Measurements from ENCODE around the gene RASA2.

DNA sequence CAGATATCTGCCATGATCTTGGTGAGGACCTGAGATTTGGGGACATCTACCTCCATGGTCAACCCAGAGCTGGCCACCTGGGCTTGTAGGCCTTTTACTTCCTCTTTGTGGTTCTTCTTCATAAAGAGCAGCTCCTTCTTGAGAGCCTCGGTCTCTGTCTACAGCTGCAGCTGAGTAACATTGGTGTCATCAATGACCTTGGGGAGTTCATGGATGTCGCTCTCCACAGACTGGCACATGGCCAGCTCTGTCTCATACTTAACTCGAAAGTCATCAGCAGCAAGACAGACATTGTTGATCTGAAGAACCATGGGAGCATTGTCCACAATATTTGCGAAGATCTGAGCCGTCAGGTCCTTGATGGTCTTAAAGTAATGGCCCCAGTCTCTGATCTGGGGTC, 15.7 kb upstream of the RASA2 start:
- TF ChIP-seq, protein P1, sequence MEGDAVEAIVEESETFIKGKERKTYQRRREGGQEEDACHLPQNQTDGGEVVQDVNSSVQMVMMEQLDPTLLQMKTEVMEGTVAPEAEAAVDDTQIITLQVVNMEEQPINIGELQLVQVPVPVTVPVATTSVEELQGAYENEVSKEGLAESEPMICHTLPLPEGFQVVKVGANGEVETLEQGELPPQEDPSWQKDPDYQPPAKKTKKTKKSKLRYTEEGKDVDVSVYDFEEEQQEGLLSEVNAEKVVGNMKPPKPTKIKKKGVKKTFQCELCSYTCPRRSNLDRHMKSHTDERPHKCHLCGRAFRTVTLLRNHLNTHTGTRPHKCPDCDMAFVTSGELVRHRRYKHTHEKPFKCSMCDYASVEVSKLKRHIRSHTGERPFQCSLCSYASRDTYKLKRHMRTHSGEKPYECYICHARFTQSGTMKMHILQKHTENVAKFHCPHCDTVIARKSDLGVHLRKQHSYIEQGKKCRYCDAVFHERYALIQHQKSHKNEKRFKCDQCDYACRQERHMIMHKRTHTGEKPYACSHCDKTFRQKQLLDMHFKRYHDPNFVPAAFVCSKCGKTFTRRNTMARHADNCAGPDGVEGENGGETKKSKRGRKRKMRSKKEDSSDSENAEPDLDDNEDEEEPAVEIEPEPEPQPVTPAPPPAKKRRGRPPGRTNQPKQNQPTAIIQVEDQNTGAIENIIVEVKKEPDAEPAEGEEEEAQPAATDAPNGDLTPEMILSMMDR (IDR thresholded peaks at IDR 0.05 in 8 of 11, conservative IDR thresholded peaks at IDR 0.05 in 3 of 11) = no peak
- no peak for TF ChIP-seq POLR2AphosphoS5 (IDR thresholded peaks at IDR 0.05)
